Neutrophil (primary cell): ENCODE results near the gene SCP2.

ENCODE experiments used
- H3K27ac ChIP-seq: fragments of 200-600 bp; sonication (generic); 2 replicates; pipeline ENCODE4 v1.5.1; 2016; ENCODE audit warnings: mild to moderate bottlenecking, moderate library complexity
- H3K27me3 ChIP-seq: fragments of 200-600 bp; sonication (generic); 2 replicates; pipeline ENCODE4 v1.6.0; 2016; ENCODE audit warnings: mild to moderate bottlenecking
- H3K36me3 ChIP-seq: fragments of 200-600 bp; sonication (generic); 2 replicates; pipeline ENCODE4 v1.5.1; 2017
- H3K4me1 ChIP-seq, 2 experiments: fragments of 200-600 bp in 1 of 2; sonication (generic) in 1 of 2; 1 replicate in 1 of 2; 2 replicates in 1 of 2; pipeline versions ENCODE4 v1.5.1 to v1.6.1; 2013 to 2016; ENCODE audit warnings: low read depth in 1 of 2, low read length in 1 of 2, mild to moderate bottlenecking in 1 of 2, moderate library complexity in 1 of 2; ENCODE audit not compliant: control insufficient read depth in 1 of 2, insufficient read depth in 1 of 2
- H3K4me3 ChIP-seq, 2 experiments: fragments of 200-600 bp in 1 of 2; sonication (generic) in 1 of 2; 1 replicate in 1 of 2; 2 replicates in 1 of 2; pipeline ENCODE4 v1.5.1; 2013 to 2016; ENCODE audit warnings: low read depth in 1 of 2, low read length in 1 of 2, mild to moderate bottlenecking in 1 of 2, moderate library complexity in 1 of 2
- H3K9me3 ChIP-seq: fragments of 200-600 bp; sonication (generic); 2 replicates; pipeline ENCODE4 v1.5.1; 2016
- CTCF ChIP-seq: fragments of 200-600 bp; sonication (generic); IDR thresholded peaks from 2 replicates; pipeline ENCODE4 v1.5.1; 2016; ENCODE audit warnings: antibody characterized with exemption

The SCP2 gene

GRCh38 chr1:52906135-52906603 lies 20.9 kb upstream of the SCP2 start:
- TF ChIP-seq CTCF = no peak
- Histone ChIP-seq H3K27me3 (no peaks in the 10 kb centered on the region), H3K4me3 (no peak overlapping the region), H3K36me3 (no peaks in the 10 kb centered on the region), H3K4me1 (no peaks in the 10 kb centered on the region), H3K9me3 (no peaks in the 10 kb centered on the region), H3K27ac (no peak overlapping the region)

GRCh38 chr1:52907068-52907811 lies 19.8 kb upstream of the SCP2 start:
- Histone ChIP-seq H3K9me3 (no peaks in the 10 kb centered on the region), H3K4me3 (no peak overlapping the region), H3K27ac (no peak overlapping the region), H3K36me3 (no peaks in the 10 kb centered on the region), H3K4me1 (no peaks in the 10 kb centered on the region), H3K27me3 (no peaks in the 10 kb centered on the region)
- no peak for TF ChIP-seq CTCF

- H3K9me3 ChIP-seq = no peaks in the 10 kb centered on the region
- H3K36me3 ChIP-seq = no peaks in the 10 kb centered on the region
- H3K27ac ChIP-seq = no peak overlapping the region
- no peak for TF ChIP-seq CTCF
- no peak overlapping the region for H3K4me3 ChIP-seq
- no peaks in the 10 kb centered on the region for H3K27me3 ChIP-seq
- H3K4me1 ChIP-seq = no peaks in the 10 kb centered on the region
Measured at GRCh38 chr1:52907812-52908153, 19.3 kb upstream of the SCP2 start.

- H3K9me3 ChIP-seq = no peaks in the 10 kb centered on the region
- no peak for TF ChIP-seq CTCF
- H3K4me3 ChIP-seq = no peak overlapping the region
- H3K27me3 ChIP-seq = no peaks in the 10 kb centered on the region
- no peak overlapping the region for H3K27ac ChIP-seq
- H3K36me3 ChIP-seq = no peaks in the 10 kb centered on the region
- H3K4me1 ChIP-seq = no peaks in the 10 kb centered on the region
Measured at GRCh38 chr1:52911541-52911940, 15.5 kb upstream of the SCP2 start.

GRCh38 chr1:52913014-52913413 lies 14.1 kb upstream of the SCP2 start:
- no peaks in the 10 kb centered on the region for H3K27me3 ChIP-seq
- no peaks in the 10 kb centered on the region for H3K9me3 ChIP-seq
- H3K36me3 ChIP-seq = no peaks in the 10 kb centered on the region
- no peaks in the 10 kb centered on the region for H3K4me1 ChIP-seq
- no peak overlapping the region for H3K4me3 ChIP-seq
- no peak overlapping the region for H3K27ac ChIP-seq
- no peak for TF ChIP-seq CTCF
